Stimulated activated CD8-positive, alpha-beta memory T cell treated with anti-CD3 and anti-CD28 coated beads, Interleukin-12 subunit alpha, Interleukin-12 subunit beta, amount 100 ng/mL, for 1 hour (primary cell): ENCODE measurements around the gene STRN3.
"Not testable (repeated sequence)": the region's sequence is repeated elsewhere in the genome, so short reads cannot be mapped to it uniquely, and the experiment has no call there.

ENCODE experiments used
- DNase-seq: peaks from one replicate; pipeline ENCODE4 v3.0.0-alpha.2; 2020; ENCODE audit warnings: low read depth

The STRN3 gene

GRCh38 chr14:30969796-30970195, 56.4 kb downstream of the STRN3 start:
- not testable (repeated sequence) for DNase-seq

GRCh38 chr14:30967364-30968098, 58.6 kb downstream of the STRN3 start:
- DNase-seq = not testable (repeated sequence)

- no peak for DNase-seq
Measured at GRCh38 chr14:30966415-30967363, 59.5 kb downstream of the STRN3 start.

GRCh38 chr14:30965861-30966260, 60.3 kb downstream of the STRN3 start:
- DNase-seq = not testable (repeated sequence)

- DNase-seq = not testable (repeated sequence)
Measured at GRCh38 chr14:30962537-30962936, 63.6 kb downstream of the STRN3 start.

- DNase-seq = no peak
Measured at GRCh38 chr14:30961330-30961729, 64.8 kb downstream of the STRN3 start.

GRCh38 chr14:30960216-30960615, 66.0 kb downstream of the STRN3 start:
- no peak for DNase-seq

- DNase-seq = no peak
Measured at GRCh38 chr14:30958555-30959407, 67.4 kb downstream of the STRN3 start.

GRCh38 chr14:30957813-30958370, 68.3 kb downstream of the STRN3 start:
- no peak for DNase-seq

- DNase-seq = no peak
Measured at GRCh38 chr14:30949651-30950050, 76.5 kb downstream of the STRN3 start.

- DNase-seq = no peak
Measured at GRCh38 chr14:30943694-30944093, 82.5 kb downstream of the STRN3 start.

GRCh38 chr14:30940886-30941285, 85.3 kb downstream of the STRN3 start:
- no peak for DNase-seq

GRCh38 chr14:30938617-30939016, 87.6 kb downstream of the STRN3 start:
- DNase-seq = no peak

GRCh38 chr14:30935445-30935844, 90.7 kb downstream of the STRN3 start:
- DNase-seq = no peak

- not testable (repeated sequence) for DNase-seq
Measured at GRCh38 chr14:30933937-30934336, 92.2 kb downstream of the STRN3 start.

- no peak for DNase-seq
Measured at GRCh38 chr14:30928462-30928861, 97.7 kb downstream of the STRN3 start.

- DNase-seq = no peak
Measured at GRCh38 chr14:30925254-30925653, 100.9 kb downstream of the STRN3 start.

GRCh38 chr14:30921788-30922187, 104.4 kb downstream of the STRN3 start:
- DNase-seq = no peak

- DNase-seq = no peak
Measured at GRCh38 chr14:30921305-30921704, 104.9 kb downstream of the STRN3 start.

- no peak for DNase-seq
Measured at GRCh38 chr14:30915596-30915995, 110.6 kb downstream of the STRN3 start.

- DNase-seq = no peak
Measured at GRCh38 chr14:30914812-30915211, 111.4 kb downstream of the STRN3 start.

GRCh38 chr14:30908826-30909225, 117.4 kb downstream of the STRN3 start:
- DNase-seq = no peak
